OCI-LY1 (cell line): ENCODE data around the gene RELA.

ENCODE experiments used
- EZH2 ChIP-seq: fragments of 200-600 bp; sonication (generic), shearing (Covaris generic); IDR thresholded peaks from 2 replicates; pipeline ENCODE4 v1.8.0; 2017; ENCODE audit warnings: borderline replicate concordance, mixed run types, mild to moderate bottlenecking, antibody characterized with exemption, low read length, moderate library complexity, mixed read lengths
- TF ChIP-seq, protein P1 (sequence below): fragments of 200-600 bp; sonication (generic), shearing (Covaris generic); IDR thresholded peaks from 2 replicates; pipeline ENCODE4 v1.5.1; 2017; ENCODE audit warnings: mild to moderate bottlenecking, antibody characterized with exemption, low read length, moderate library complexity, mixed read lengths

DNA sequence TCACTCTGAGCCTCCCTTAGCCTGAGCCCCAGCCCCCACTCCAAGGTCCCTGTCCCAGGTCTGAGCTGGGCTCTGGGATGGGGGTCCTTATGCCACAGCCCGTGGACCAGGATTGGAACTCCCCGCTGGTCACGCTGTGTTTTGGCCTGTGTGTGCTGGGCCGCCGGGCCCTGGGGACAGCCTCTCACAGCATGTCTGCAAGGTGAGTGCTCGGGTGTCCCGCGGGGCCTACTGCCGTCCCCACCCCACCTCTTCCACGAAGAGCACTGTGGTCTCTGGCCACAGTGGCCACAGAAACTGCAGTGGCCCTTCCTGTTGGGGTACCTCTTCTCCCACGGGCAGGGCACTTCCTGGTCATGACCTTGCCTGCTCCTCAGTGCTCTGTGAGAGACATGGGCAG lies 28.3 kb downstream of the RELA start:
- TF ChIP-seq, protein P1, sequence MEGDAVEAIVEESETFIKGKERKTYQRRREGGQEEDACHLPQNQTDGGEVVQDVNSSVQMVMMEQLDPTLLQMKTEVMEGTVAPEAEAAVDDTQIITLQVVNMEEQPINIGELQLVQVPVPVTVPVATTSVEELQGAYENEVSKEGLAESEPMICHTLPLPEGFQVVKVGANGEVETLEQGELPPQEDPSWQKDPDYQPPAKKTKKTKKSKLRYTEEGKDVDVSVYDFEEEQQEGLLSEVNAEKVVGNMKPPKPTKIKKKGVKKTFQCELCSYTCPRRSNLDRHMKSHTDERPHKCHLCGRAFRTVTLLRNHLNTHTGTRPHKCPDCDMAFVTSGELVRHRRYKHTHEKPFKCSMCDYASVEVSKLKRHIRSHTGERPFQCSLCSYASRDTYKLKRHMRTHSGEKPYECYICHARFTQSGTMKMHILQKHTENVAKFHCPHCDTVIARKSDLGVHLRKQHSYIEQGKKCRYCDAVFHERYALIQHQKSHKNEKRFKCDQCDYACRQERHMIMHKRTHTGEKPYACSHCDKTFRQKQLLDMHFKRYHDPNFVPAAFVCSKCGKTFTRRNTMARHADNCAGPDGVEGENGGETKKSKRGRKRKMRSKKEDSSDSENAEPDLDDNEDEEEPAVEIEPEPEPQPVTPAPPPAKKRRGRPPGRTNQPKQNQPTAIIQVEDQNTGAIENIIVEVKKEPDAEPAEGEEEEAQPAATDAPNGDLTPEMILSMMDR, result no peak
- TF ChIP-seq EZH2, result no peak
